Stimulated activated naive CD8-positive, alpha-beta T cell treated with anti-CD3 and anti-CD28 coated beads, Interleukin-15, Interleukin-2, amounts not matched to agents 100 ng/mL and 50 ng/mL, for 24 hours (primary cell): ENCODE measurements around the gene GRID1.

ENCODE experiments used
- H3K27ac Mint-ChIP-seq: one replicate; pipeline ENCODE4 v1.8.0; 2021; ENCODE audit warnings: mild to moderate bottlenecking, mixed read lengths
- H3K27me3 Mint-ChIP-seq: one replicate; pipeline ENCODE4 v1.8.0; 2021; ENCODE audit warnings: mixed read lengths
- H3K36me3 Mint-ChIP-seq: one replicate; pipeline ENCODE4 v1.8.0; 2021; ENCODE audit warnings: low read depth, mixed read lengths
- H3K4me1 Mint-ChIP-seq: one replicate; pipeline ENCODE4 v1.8.0; 2021; ENCODE audit warnings: low read depth, mixed read lengths
- H3K4me3 Mint-ChIP-seq: one replicate; pipeline ENCODE4 v1.8.0; 2021; ENCODE audit warnings: mild to moderate bottlenecking, mixed read lengths
- H3K9me3 Mint-ChIP-seq: one replicate; pipeline ENCODE4 v1.8.0; 2021; ENCODE audit warnings: mixed read lengths

GRID1 gene

GRCh38 chr10:86224354-86225102 lies 142.1 kb downstream of the GRID1 start:
- Mint-ChIP-seq H3K4me3 (no peak overlapping the region), H3K36me3 (no peaks in the 10 kb centered on the region), H3K4me1 (no peaks in the 10 kb centered on the region), H3K27ac (no peak overlapping the region), H3K27me3 (no peaks in the 10 kb centered on the region), H3K9me3 (no peaks in the 10 kb centered on the region)

- Mint-ChIP-seq H3K4me3 (no peak overlapping the region), H3K27ac (no peak overlapping the region), H3K27me3 (no peaks in the 10 kb centered on the region), H3K4me1 (no peaks in the 10 kb centered on the region), H3K36me3 (no peaks in the 10 kb centered on the region), H3K9me3 (no peaks in the 10 kb centered on the region)
These were observed 143.3 kb downstream of the GRID1 start for GRCh38 chr10:86223256-86223655.

GRCh38 chr10:86222687-86223086 lies 143.9 kb downstream of the GRID1 start:
- Mint-ChIP-seq H3K9me3 (no peaks in the 10 kb centered on the region), H3K4me3 (no peak overlapping the region), H3K36me3 (no peaks in the 10 kb centered on the region), H3K27me3 (no peaks in the 10 kb centered on the region), H3K4me1 (no peaks in the 10 kb centered on the region), H3K27ac (no peak overlapping the region)

GRCh38 chr10:86222336-86222650 lies 144.3 kb downstream of the GRID1 start:
- no peaks in the 10 kb centered on the region for H3K27me3 Mint-ChIP-seq
- no peak overlapping the region for H3K4me3 Mint-ChIP-seq
- H3K36me3 Mint-ChIP-seq, result no peaks in the 10 kb centered on the region
- no peaks in the 10 kb centered on the region for H3K4me1 Mint-ChIP-seq
- H3K9me3 Mint-ChIP-seq, result no peaks in the 10 kb centered on the region
- H3K27ac Mint-ChIP-seq, result no peak overlapping the region

DNA sequence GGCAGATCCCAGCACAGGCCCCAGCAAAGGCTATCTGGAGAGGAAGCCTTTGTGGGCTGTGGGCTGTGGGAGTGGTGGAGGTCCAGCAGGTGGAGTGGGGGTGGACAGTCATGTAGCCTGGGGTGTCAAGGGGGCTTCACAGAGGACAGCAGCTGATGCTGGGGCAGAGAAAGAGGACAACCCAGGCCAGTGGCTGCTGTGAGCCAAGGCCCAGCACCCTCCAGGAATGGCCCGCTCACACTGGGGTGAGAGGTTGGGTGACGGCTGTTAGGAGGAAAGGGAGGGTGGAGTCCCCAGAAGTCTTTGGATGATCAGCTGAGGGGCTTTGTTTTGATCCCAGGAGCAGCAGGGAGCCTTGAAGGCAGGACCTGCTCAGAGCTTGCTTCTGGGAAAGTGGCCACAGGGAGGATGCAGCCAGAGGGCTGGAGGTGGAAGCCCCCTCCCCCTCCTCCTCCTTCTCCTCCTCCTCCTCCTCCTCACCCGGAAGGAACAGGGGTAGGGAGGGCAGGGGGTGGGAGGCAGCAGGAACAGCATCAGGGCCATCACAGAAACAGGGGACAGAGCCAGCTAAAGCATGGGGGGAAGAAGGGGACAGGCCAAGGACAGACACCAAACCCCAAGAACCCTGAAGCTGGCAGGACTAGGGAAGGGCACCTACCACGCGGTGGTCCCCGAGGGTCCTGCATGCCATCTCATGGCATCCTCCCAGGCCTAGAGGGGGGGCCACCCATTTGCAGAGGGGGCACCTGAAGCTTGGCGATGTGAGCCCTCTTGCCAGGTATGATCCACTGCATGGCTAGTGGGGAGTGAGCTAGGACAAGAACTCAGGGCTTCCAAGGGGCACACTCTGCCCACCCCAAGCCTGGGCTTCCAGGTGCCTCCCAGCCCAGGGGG lies 144.9 kb downstream of the GRID1 start:
- Mint-ChIP-seq H3K36me3 (no peaks in the 10 kb centered on the region), H3K4me3 (no peak overlapping the region), H3K27ac (no peak overlapping the region), H3K9me3 (no peaks in the 10 kb centered on the region), H3K27me3 (no peaks in the 10 kb centered on the region), H3K4me1 (no peaks in the 10 kb centered on the region)

GRCh38 chr10:86220626-86221025 lies 146.0 kb downstream of the GRID1 start:
- Mint-ChIP-seq H3K36me3 (no peaks in the 10 kb centered on the region), H3K9me3 (no peaks in the 10 kb centered on the region), H3K27me3 (no peaks in the 10 kb centered on the region), H3K4me1 (no peaks in the 10 kb centered on the region), H3K27ac (no peak overlapping the region), H3K4me3 (no peak overlapping the region)

DNA sequence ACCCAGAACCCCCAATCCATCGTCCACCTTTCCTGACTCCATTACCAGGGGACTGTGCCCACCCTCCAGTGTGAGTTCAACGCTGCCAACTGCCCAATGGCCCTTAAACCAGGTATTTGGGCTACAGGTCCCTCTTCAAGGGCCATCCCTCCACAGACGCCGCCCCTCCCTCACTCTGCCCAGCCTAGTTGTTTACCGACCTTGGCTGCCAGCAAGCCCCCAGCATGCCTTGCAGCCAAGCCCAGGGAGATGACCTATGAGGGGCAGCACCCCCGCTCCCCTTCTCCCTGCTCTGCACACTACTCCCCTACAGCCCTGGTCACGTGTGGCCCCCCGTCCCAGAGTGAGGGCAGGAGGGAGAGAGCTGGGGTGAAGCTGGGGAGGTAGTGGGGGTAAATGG lies 147.3 kb downstream of the GRID1 start:
- no peak overlapping the region for H3K4me3 Mint-ChIP-seq
- no peak overlapping the region for H3K27ac Mint-ChIP-seq
- H3K4me1 Mint-ChIP-seq, result no peaks in the 10 kb centered on the region
- H3K36me3 Mint-ChIP-seq, result no peaks in the 10 kb centered on the region
- no peaks in the 10 kb centered on the region for H3K9me3 Mint-ChIP-seq
- no peaks in the 10 kb centered on the region for H3K27me3 Mint-ChIP-seq

GRCh38 chr10:86218842-86219241 lies 147.8 kb downstream of the GRID1 start:
- Mint-ChIP-seq H3K4me3 (no peak overlapping the region), H3K27ac (no peak overlapping the region), H3K36me3 (no peaks in the 10 kb centered on the region), H3K4me1 (no peaks in the 10 kb centered on the region), H3K27me3 (no peaks in the 10 kb centered on the region), H3K9me3 (no peaks in the 10 kb centered on the region)

- Mint-ChIP-seq H3K9me3 (no peaks in the 10 kb centered on the region), H3K27ac (no peak overlapping the region), H3K4me1 (no peaks in the 10 kb centered on the region), H3K27me3 (no peaks in the 10 kb centered on the region), H3K4me3 (no peak overlapping the region), H3K36me3 (no peaks in the 10 kb centered on the region)
These were observed 148.4 kb downstream of the GRID1 start for GRCh38 chr10:86218160-86218559.

DNA sequence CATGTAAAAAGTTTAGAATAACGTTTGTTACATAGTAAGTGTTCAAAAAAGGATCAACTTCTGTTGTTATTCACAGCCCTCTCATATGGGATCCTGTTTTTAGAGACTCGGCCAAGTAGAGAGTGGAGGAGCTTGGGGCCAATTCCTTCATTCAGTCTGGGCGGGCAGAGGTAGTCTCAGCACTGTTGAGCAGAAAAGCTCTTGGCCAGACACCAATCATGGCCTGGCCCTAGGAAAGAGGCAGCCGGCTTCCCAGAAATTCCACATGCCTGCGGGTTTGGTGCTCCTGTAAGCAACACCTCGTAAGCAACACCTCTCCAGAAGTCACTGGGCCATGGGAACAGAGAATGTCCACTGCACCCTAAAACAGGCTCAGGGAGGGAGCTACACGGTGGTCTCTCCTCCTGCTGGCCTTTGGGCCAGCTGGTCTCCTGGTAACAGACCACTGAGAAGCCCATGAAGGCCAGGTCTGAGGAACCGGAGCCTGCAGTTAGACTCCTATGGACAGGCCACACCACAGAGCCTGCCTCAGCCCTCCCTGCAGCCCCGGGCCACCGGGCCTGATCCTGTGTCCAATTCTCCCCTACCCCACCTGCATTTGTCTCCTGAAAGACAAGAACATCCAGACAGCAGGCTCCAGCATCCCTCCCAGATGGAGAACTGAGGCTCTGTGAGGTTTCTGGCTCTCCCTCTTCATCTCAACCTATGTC lies 149.1 kb downstream of the GRID1 start:
- Mint-ChIP-seq H3K4me1 (no peaks in the 10 kb centered on the region), H3K4me3 (no peak overlapping the region), H3K27me3 (no peaks in the 10 kb centered on the region), H3K9me3 (no peaks in the 10 kb centered on the region), H3K27ac (no peak overlapping the region), H3K36me3 (no peaks in the 10 kb centered on the region)

DNA sequence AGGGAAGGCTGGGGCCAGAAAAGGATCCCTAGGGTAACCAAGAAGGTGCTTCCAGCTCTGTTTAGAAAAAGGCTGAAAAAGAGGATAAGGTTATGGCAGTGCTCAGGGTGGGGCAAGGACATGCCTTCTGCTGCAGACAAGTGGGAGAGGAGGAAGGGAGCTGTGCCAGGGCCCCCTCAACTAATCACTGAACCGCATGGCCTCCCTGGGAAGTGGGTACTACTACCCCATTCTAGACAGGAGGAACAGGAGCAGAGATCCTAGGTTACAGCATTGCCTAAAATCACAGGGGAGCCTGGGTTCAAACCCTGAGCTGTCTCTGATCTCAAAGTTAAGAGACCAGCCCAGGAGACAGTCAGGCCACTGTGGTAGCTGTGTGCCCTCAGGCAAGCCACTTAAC lies 149.7 kb downstream of the GRID1 start:
- Mint-ChIP-seq H3K4me3 (no peak overlapping the region), H3K36me3 (no peaks in the 10 kb centered on the region), H3K27ac (no peak overlapping the region), H3K4me1 (no peaks in the 10 kb centered on the region), H3K27me3 (no peaks in the 10 kb centered on the region), H3K9me3 (no peaks in the 10 kb centered on the region)

- Mint-ChIP-seq H3K27ac (no peak overlapping the region), H3K27me3 (no peaks in the 10 kb centered on the region), H3K4me3 (no peak overlapping the region), H3K9me3 (no peaks in the 10 kb centered on the region), H3K36me3 (no peaks in the 10 kb centered on the region), H3K4me1 (no peaks in the 10 kb centered on the region)
These were observed 150.9 kb downstream of the GRID1 start for GRCh38 chr10:86215712-86216111.

- Mint-ChIP-seq H3K4me3 (no peak overlapping the region), H3K27me3 (no peaks in the 10 kb centered on the region), H3K27ac (no peak overlapping the region), H3K4me1 (no peaks in the 10 kb centered on the region), H3K9me3 (no peaks in the 10 kb centered on the region), H3K36me3 (no peaks in the 10 kb centered on the region)
These were observed 151.5 kb downstream of the GRID1 start for GRCh38 chr10:86215046-86215445.

DNA sequence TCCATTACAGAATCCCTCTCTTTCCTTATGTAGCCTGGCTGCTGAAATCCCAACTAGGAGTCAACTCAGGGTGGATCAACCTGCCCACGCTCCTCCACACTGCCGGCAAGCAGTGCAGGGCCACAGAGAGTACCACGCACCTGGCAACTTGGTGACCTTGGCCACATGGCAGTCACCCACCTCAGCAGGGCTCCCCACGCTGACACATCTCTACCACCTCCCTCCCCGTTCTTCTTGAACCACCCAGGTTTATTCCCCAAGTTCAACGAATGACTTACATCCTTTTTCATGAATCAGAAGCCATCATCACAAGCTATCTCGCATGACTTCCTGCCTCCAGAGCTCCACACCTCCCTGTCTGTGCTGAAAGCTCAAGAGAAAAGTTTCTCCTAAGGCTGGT lies 153.4 kb downstream of the GRID1 start:
- Mint-ChIP-seq H3K4me3 (no peak overlapping the region), H3K9me3 (no peaks in the 10 kb centered on the region), H3K27ac (no peak overlapping the region), H3K27me3 (no peaks in the 10 kb centered on the region), H3K4me1 (no peaks in the 10 kb centered on the region), H3K36me3 (no peaks in the 10 kb centered on the region)

DNA sequence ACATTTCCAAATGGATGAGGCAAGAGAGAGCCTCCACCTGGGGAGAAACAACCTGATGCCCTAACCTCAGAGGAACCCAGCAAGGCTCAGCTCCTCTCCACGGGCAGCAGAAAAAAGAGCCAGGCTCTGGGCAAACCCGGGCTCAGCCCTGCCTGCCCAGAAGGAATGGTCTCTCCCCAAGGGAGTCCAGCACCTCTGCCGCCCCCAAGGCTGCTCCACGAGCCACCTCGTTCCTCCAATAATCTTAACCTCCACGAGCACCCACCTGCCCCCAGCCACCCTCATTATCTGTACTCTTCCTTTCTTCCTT lies 154.2 kb downstream of the GRID1 start:
- Mint-ChIP-seq H3K27me3 (no peaks in the 10 kb centered on the region), H3K27ac (no peak overlapping the region), H3K36me3 (no peaks in the 10 kb centered on the region), H3K4me3 (no peak overlapping the region), H3K9me3 (no peaks in the 10 kb centered on the region), H3K4me1 (no peaks in the 10 kb centered on the region)
